PC-3 (cell line): Measurements from ENCODE around the gene FAM163B. TPM values are rescaled to one million over a fixed set of nuclear protein-coding genes. Genes with fewer than 3 reads are reported as not detected.

Experiments used
- ATAC-seq: fragments of 200-7000 bp; cut with Tn5 transposase; 2 replicates; pipeline ENCODE4 v1.9.1; 2020; ENCODE audit warnings: mild to moderate bottlenecking, moderate library complexity
- BruUV-seq: library from RNA; stranded (reverse); fragments of 400-500 nt; replicated peaks from 2 replicates; lab custom pipeline; 2021; lab: Mats Ljungman, UMichigan
- CTCF ChIA-PET: fragments of 300-600 bp; sonication (Branson Sonifier 250); formaldehyde crosslinking; loops from one replicate; lab custom pipeline; 2022; ENCODE audit warnings: antibody characterized with exemption; lab: Charles Lee
- POLR2A ChIA-PET: fragments of 300-600 bp; sonication (Branson Sonifier 250); formaldehyde crosslinking; loops from one replicate; lab custom pipeline; 2022; ENCODE audit warnings: antibody characterized with exemption; ENCODE audit not compliant: unreplicated experiment; lab: Charles Lee
- DNase-seq: peaks from one replicate; pipeline ENCODE4 v3.0.0-alpha.2; 2015
- H2AFZ ChIP-seq: fragments of 300-600 bp; sonication (generic); 2 replicates; pipeline ENCODE4 v1.6.0; 2016; ENCODE audit warnings: antibody characterized with exemption, low read length
- H3F3A ChIP-seq: fragments of 300-600 bp; sonication (generic); one replicate; pipeline ENCODE4 v1.6.0; 2017; ENCODE audit warnings: antibody characterized with exemption, low read length, control low read depth, mild to moderate bottlenecking; ENCODE audit not compliant: unreplicated experiment
- H3K27ac ChIP-seq: fragments of 300-600 bp; sonication (generic); 2 replicates; pipeline ENCODE4 v1.5.1; 2016; ENCODE audit warnings: mild to moderate bottlenecking, low read length
- H3K27me3 ChIP-seq: fragments of 300-600 bp; sonication (generic); 2 replicates; pipeline ENCODE4 v1.6.1; 2016; ENCODE audit warnings: low read length, mixed read lengths
- H3K36me3 ChIP-seq: fragments of 300-600 bp; sonication (generic); 2 replicates; pipeline ENCODE4 v1.6.1; 2016; ENCODE audit warnings: low read depth, mixed run types, low read length, mixed read lengths
- H3K4me1 ChIP-seq: fragments of 300-600 bp; sonication (generic); 2 replicates; pipeline ENCODE4 v1.5.1; 2016; ENCODE audit warnings: low read length; ENCODE audit not compliant: insufficient read depth
- H3K4me2 ChIP-seq: fragments of 300-600 bp; sonication (generic); 2 replicates; pipeline ENCODE4 v1.6.0; 2016; ENCODE audit warnings: low read length
- H3K4me3 ChIP-seq: fragments of 300-600 bp; sonication (generic); 2 replicates; pipeline ENCODE4 v1.5.1; 2016; ENCODE audit warnings: mild to moderate bottlenecking, low read length, mixed read lengths
- H3K79me2 ChIP-seq: fragments of 300-600 bp; sonication (generic); 2 replicates; pipeline ENCODE4 v1.6.1; 2017; ENCODE audit warnings: low read length, mixed read lengths
- H3K9ac ChIP-seq: fragments of 300-600 bp; sonication (generic); 2 replicates; pipeline ENCODE4 v1.6.0; 2016; ENCODE audit warnings: mild to moderate bottlenecking, low read length
- H3K9me2 ChIP-seq: fragments of 300-600 bp; sonication (generic); replicated peaks from 2 replicates; pipeline ENCODE4 v1.6.1; 2016; ENCODE audit warnings: mixed run types, low read length, mixed read lengths
- H3K9me3 ChIP-seq: fragments of 300-600 bp; sonication (generic); 2 replicates; pipeline ENCODE4 v1.6.1; 2016; ENCODE audit warnings: low read length, mixed read lengths
- H4K20me1 ChIP-seq: fragments of 300-600 bp; sonication (generic); 2 replicates; pipeline ENCODE4 v1.6.1; 2016; ENCODE audit warnings: low read length, mixed read lengths
- CTCF ChIP-seq: fragments of 300-600 bp; sonication (generic); conservative IDR thresholded peaks from 2 replicates; pipeline ENCODE4 v1.5.1; 2017; ENCODE audit warnings: antibody characterized with exemption, low read depth, mild to moderate bottlenecking, low read length
- EZH2 ChIP-seq: fragments of 300-600 bp; sonication (generic); IDR thresholded peaks from one replicate; pipeline ENCODE4 v1.6.1; 2017; ENCODE audit warnings: antibody characterized with exemption, mild to moderate bottlenecking, low read length; ENCODE audit not compliant: unreplicated experiment
- EZH2phosphoT487 ChIP-seq: fragments of 300-600 bp; sonication (generic); IDR thresholded peaks from 2 replicates; pipeline ENCODE4 v1.6.1; 2018; ENCODE audit warnings: mild to moderate bottlenecking, antibody characterized with exemption, low read length, borderline replicate concordance
- intact Hi-C: fragments of 100-400 bp; cut with micrococcal nuclease; formaldehyde crosslinking; loops from 2 replicates; pipeline ENCODE4 v1.9.0; 2023
- total RNA-seq: library from RNA; depleted of rRNA; stranded (reverse); fragments of >200 nt; gene quantifications from 2 replicates; pipeline ENCODE4 v1.2.3, GENCODE V29; 2014

FAM163B gene
- total RNA-seq, 1 experiment from 2014 or later, result not detected

- intact Hi-C loops, result no loop called here
- Histone ChIP-seq H3K36me3 (no peaks in the 10 kb centered on the region), H3K79me2 (no peaks in the 10 kb centered on the region), H3K27ac (no peak overlapping the region), H3F3A (no peaks in the 10 kb centered on the region), H3K9ac (no peak overlapping the region), H3K9me2 (no peaks in the 10 kb centered on the region), H3K4me3 (no peak overlapping the region), H3K4me1 (no peaks in the 10 kb centered on the region), H2AFZ (no peak overlapping the region), H3K9me3 (no peaks in the 10 kb centered on the region), H3K4me2 (no peak overlapping the region), H4K20me1 (no peaks in the 10 kb centered on the region), H3K27me3 (peaks cover 9% of the 10 kb centered on the region; the same call in 1 of the 2 replicates)
- ChIA-PET POLR2A (no interaction called here), CTCF (no interaction called here)
- no peak for DNase-seq
- BruUV-seq, result no TSS peak
- ATAC-seq, result no peak
- TF ChIP-seq EZH2phosphoT487 (no peak), EZH2 (no peak)
Observed at GRCh38 chr9:133569121-133569785, 39.9 kb downstream of the FAM163B start.

DNA sequence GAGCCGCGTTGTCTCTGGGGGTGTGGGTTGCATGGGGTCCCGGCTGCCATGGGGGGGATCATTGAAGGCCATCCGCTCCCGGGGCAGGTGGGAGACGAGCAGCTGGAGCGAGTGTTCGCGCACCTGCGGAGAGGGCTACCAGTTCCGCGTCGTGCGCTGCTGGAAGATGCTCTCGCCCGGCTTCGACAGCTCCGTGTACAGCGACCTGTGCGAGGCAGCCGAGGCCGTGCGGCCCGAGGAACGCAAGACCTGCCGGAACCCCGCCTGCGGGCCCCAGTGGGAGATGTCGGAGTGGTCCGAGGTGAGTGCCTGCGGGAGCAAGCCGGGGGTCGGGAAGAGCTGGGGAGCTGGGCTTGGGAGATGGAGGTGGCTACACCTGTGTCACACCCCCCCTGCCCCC lies 41.0 kb downstream of the FAM163B start:
- Histone ChIP-seq H3K4me1 (no peaks in the 10 kb centered on the region), H3K4me2 (no peak overlapping the region), H3K27ac (no peak overlapping the region), H4K20me1 (no peaks in the 10 kb centered on the region), H3K36me3 (no peaks in the 10 kb centered on the region), H3F3A (no peaks in the 10 kb centered on the region), H3K4me3 (no peak overlapping the region), H3K9me2 (no peaks in the 10 kb centered on the region), H3K27me3 (peaks cover 7% of the 10 kb centered on the region; the same call in 1 of the 2 replicates), H3K79me2 (no peaks in the 10 kb centered on the region), H2AFZ (no peak overlapping the region), H3K9me3 (no peaks in the 10 kb centered on the region), H3K9ac (no peak overlapping the region)
- ATAC-seq (no peak), DNase-seq (no peak)
- no TSS peak for BruUV-seq
- POLR2A ChIA-PET, result no interaction called here
- intact Hi-C loops, result no loop called here
- CTCF ChIA-PET, result no interaction called here
- TF ChIP-seq EZH2, result no peak
- TF ChIP-seq EZH2phosphoT487, result no peak
- TF ChIP-seq CTCF, result no peak

- Histone ChIP-seq H3K36me3 (no peaks in the 10 kb centered on the region), H3K9ac (no peak overlapping the region), H3K27ac (no peak overlapping the region), H3K9me3 (no peaks in the 10 kb centered on the region), H3K27me3 (no peaks in the 10 kb centered on the region), H3K4me1 (no peaks in the 10 kb centered on the region), H3K9me2 (no peaks in the 10 kb centered on the region), H4K20me1 (no peaks in the 10 kb centered on the region), H3K4me3 (no peak overlapping the region), H3K4me2 (no peak overlapping the region), H3K79me2 (no peaks in the 10 kb centered on the region), H3F3A (no peaks in the 10 kb centered on the region), H2AFZ (no peak overlapping the region)
- TF ChIP-seq CTCF (no peak), EZH2phosphoT487 (no peak), EZH2 (no peak)
- CTCF ChIA-PET, result no interaction called here
- DNase-seq (no peak), ATAC-seq (no peak)
- intact Hi-C loops, result no loop called here
- POLR2A ChIA-PET, result no interaction called here
- no TSS peak for BruUV-seq
Observed at GRCh38 chr9:133566817-133567216, 42.4 kb downstream of the FAM163B start.
